Gastrocnemius medialis (tissue), 4 donors: ENCODE data around the gene C9. TPM values are rescaled to one million over a fixed set of nuclear protein-coding genes. Genes with fewer than 3 reads are reported as not detected.

Experiments
- ATAC-seq, 2 donors: fragments of 150-250 bp; one replicate each; pipeline ENCODE4 v1.9.1; 2016
- DNase-seq, 2 donors: peaks; one replicate each; pipeline ENCODE4 v3.0.0-alpha.2; 2019
- H3K27ac ChIP-seq, 4 donors: fragments of 200-600 bp; sonication (generic); 1 replicate in 1 of 4; 2 replicates in 3 of 4; pipeline ENCODE4 v1.5.1; 2016 to 2018; ENCODE audit warnings: mild to moderate bottlenecking in 2 of 4, moderate library complexity in 1 of 4
- H3K27me3 ChIP-seq, 3 donors: fragments of 200-600 bp; sonication (generic) in 2 of 3; 1 replicate in 1 of 3; 2 replicates in 2 of 3; pipeline versions ENCODE4 v1.5.1 to v1.6.0; 2016 to 2019; ENCODE audit warnings: mild to moderate bottlenecking in 1 of 3, moderate library complexity in 1 of 3
- H3K36me3 ChIP-seq, 2 donors: fragments of 200-600 bp; sonication (generic) in 1 of 2; one replicate each; pipeline ENCODE4 v1.5.1; 2017 to 2018
- H3K4me1 ChIP-seq, 2 donors: fragments of 200-600 bp; sonication (generic) in 1 of 2; one replicate each; pipeline ENCODE4 v1.5.1; 2016 to 2017; ENCODE audit warnings: mild to moderate bottlenecking in 2 of 2
- H3K4me3 ChIP-seq, 4 donors: fragments of 200-600 bp; sonication (generic) in 3 of 4; 1 replicate in 1 of 4; 2 replicates in 3 of 4; pipeline ENCODE4 v1.5.1; 2016 to 2019; ENCODE audit warnings: mild to moderate bottlenecking in 2 of 4
- H3K9me3 ChIP-seq, 3 donors: fragments of 200-600 bp; sonication (generic) in 2 of 3; 1 replicate in 1 of 3; 2 replicates in 2 of 3; pipeline ENCODE4 v1.5.1; 2016 to 2019
- POLR2A ChIP-seq, 2 donors: fragments of 450-650 bp; IDR thresholded peaks; one replicate each; pipeline ENCODE4 v1.6.1; 2017; ENCODE audit warnings: antibody characterized with exemption in 2 of 2, mild to moderate bottlenecking in 2 of 2, moderate library complexity in 2 of 2
- in situ Hi-C, 4 donors: fragments of 200-750 bp; cut with MboI; loops; one replicate each; pipeline versions ENCODE4 v1.15.0 to v1.8.0; 2017; ENCODE audit warnings: low sequenced_read_pairs in 4 of 4
- intact Hi-C: fragments of 100-400 bp; cut with DNase I; formaldehyde crosslinking; loops from one replicate; pipeline ENCODE4 v1.15.1; 2023; ENCODE audit warnings: low total_unique reads
- total RNA-seq, 4 donors: library from RNA; depleted of rRNA; stranded (reverse); fragments of >200 nt; gene quantifications; one replicate each; pipeline versions ENCODE4 v1.1.0 to v1.2.3, GENCODE V29; 2016
- TF ChIP-seq, protein P1 (sequence below), 5 experiments: fragments of 450-650 bp in 3 of 5; fragments of 200-600 bp in 2 of 5; sonication (generic) in 2 of 5; IDR thresholded peaks in 4 of 5; conservative IDR thresholded peaks in 1 of 5; 1 replicate in 4 of 5; 2 replicates in 1 of 5; pipeline ENCODE4 v1.5.1; 2016 to 2019; ENCODE audit warnings: antibody characterized with exemption in 5 of 5, mild to moderate bottlenecking in 3 of 5, moderate library complexity in 3 of 5

The C9 gene
- 1 to 10 TPM in 2 of 4 donors, not detected in 2; 2.6 to 5.3 TPM for total RNA-seq

DNA sequence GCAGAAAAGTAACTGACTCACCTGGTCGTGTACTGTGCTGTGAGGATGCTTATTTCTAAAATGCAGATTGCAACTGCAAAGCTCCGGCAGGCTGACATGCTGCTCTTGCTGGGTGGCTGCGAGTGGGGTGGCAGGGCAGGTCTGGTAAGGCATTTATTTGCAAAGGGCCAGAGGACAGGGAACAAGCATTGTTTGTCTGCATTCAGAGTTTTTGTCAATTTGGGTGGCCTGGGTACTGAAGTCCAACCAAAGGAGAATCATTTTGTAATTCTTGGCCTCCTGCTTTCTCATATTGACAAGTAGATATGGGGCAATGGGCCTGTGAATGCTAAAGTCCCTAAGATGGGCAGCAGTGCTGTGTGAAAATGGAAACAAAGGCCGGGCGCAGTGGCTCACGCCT is at the start of gene C9:
Gene C9 (minus strand): TSS at position 129 of the 400 bp plus-strand sequence. CDS start 31 bp downstream, at position 98.
- H3K4me1 ChIP-seq, result no peaks in the 10 kb centered on the region
- DNase-seq (no peak), ATAC-seq (no peak)
- in situ Hi-C loops, result no loop called here
- no peak within 1 kb of the TSS for H3K4me3 ChIP-seq
- TF ChIP-seq POLR2A (IDR thresholded peaks at IDR 0.05), result no peak
- TF ChIP-seq, protein P1, sequence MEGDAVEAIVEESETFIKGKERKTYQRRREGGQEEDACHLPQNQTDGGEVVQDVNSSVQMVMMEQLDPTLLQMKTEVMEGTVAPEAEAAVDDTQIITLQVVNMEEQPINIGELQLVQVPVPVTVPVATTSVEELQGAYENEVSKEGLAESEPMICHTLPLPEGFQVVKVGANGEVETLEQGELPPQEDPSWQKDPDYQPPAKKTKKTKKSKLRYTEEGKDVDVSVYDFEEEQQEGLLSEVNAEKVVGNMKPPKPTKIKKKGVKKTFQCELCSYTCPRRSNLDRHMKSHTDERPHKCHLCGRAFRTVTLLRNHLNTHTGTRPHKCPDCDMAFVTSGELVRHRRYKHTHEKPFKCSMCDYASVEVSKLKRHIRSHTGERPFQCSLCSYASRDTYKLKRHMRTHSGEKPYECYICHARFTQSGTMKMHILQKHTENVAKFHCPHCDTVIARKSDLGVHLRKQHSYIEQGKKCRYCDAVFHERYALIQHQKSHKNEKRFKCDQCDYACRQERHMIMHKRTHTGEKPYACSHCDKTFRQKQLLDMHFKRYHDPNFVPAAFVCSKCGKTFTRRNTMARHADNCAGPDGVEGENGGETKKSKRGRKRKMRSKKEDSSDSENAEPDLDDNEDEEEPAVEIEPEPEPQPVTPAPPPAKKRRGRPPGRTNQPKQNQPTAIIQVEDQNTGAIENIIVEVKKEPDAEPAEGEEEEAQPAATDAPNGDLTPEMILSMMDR (IDR thresholded peaks at IDR 0.05 in 4 of 5, conservative IDR thresholded peaks at IDR 0.05 in 1 of 5), result no peak
- no peak within 1 kb of the TSS for H3K27ac ChIP-seq
- intact Hi-C loops, result no loop called here
- no peaks in the 10 kb centered on the region for H3K27me3 ChIP-seq
- no peaks in the 10 kb centered on the region for H3K9me3 ChIP-seq
- no peaks in the 10 kb centered on the region for H3K36me3 ChIP-seq

DNA sequence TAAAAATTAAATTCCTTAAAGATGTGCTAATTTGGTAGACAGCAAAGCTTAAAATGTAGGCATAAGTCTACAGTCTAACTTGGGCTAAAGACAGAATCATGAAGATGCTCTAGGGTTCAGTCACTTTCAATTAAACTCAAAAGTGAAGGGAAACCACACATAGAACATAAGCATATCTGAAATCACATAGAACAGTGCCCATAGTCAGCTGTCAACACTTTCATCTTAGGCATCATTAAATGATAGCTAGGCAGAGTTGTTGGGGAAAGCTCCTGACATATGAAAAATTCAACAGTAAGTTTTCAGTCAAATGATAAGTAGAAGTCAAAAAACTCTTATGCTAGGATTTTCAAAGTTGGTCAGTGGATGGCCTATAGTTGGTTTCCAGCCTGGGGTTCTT is 49.5 kb upstream of the C9 start:
- in situ Hi-C loops (no loop called here), intact Hi-C loops (no loop called here)
- Histone ChIP-seq H3K9me3 (no peaks in the 10 kb centered on the region), H3K4me1 (peaks cover 8 to 15% of the 10 kb centered on the region in 2 donors), H3K36me3 (no peaks in the 10 kb centered on the region), H3K4me3 (no peak overlapping the region), H3K27me3 (no peaks in the 10 kb centered on the region), H3K27ac (peak overlapping the region in 3 of 4 donors; percentile 2 to 18 (median 9))
- DNase-seq (no peak), ATAC-seq (no peak)
- TF ChIP-seq POLR2A (IDR thresholded peaks at IDR 0.05), result no peak
- TF ChIP-seq, protein P1 (IDR thresholded peaks at IDR 0.05 in 4 of 5, conservative IDR thresholded peaks at IDR 0.05 in 1 of 5), result no peak

DNA sequence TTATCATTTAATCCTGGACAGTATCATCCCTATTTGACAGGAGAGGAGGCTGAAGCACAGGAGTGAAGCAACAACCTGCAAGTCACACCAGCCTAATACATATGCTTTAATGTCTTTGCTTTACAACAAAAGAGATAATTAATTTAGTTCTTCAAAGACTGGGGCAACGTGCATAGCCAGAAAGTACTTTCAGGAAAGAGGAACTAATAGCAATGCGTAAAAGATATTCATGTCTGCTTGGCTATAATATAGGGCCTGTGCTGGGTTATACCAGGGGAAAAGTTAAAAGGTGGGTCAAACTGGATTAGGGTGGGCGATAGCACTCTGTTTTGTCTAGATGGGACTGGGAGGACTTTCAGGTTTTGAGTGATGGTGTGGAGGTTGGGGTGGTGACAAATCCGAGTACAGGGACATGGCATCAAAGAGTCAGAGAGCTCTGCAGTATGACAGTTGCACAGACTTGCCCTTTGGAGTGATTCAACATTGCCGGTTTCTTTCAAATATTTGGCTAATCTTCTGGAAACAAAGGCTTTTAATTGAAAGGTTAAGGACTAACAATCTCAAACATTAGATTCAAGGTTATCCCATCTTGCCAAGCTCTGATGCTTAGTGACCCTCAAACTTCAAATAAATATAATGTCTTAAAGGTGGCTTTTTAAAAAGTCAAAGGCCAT is 48.6 kb upstream of the C9 start:
- Histone ChIP-seq H3K27ac (peak overlapping the region in 3 of 4 donors; percentile 20 to 54 (median 25)), H3K4me1 (peaks cover 12 to 21% of the 10 kb centered on the region in 2 donors), H3K9me3 (no peaks in the 10 kb centered on the region), H3K27me3 (no peaks in the 10 kb centered on the region), H3K4me3 (no peak overlapping the region), H3K36me3 (no peaks in the 10 kb centered on the region)
- in situ Hi-C loops (no loop called here), intact Hi-C loops (no loop called here)
- no peak for ATAC-seq
- DNase-seq, result no peak
- TF ChIP-seq, protein P1 (IDR thresholded peaks at IDR 0.05 in 4 of 5, conservative IDR thresholded peaks at IDR 0.05 in 1 of 5), result no peak
- TF ChIP-seq POLR2A (IDR thresholded peaks at IDR 0.05), result no peak

DNA sequence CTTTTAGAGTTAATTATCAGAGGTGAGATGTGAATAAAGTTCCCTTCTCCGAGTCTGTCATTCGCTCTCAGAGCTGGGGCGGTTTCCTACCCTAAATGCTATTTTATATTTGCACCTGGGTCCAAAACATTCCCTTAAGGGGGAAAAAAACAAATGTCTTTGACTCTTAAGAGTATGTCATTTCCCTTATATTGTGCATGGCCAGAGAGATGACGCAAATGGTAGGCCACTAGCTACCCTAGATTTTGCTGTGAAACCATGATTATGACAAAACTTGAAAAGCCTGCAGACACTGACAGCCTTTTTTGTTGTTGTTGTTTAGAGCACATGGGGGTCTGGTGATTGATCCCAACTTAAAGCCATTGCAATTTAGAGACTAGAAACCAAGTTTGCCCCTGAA is 47.7 kb upstream of the C9 start:
- ATAC-seq, result no peak
- in situ Hi-C loops (no loop called here), intact Hi-C loops (no loop called here)
- DNase-seq, result no peak
- Histone ChIP-seq H3K4me1 (peaks cover 12 to 23% of the 10 kb centered on the region in 2 donors), H3K27ac (peak overlapping the region; percentile 11 to 57 (median 48)), H3K9me3 (no peaks in the 10 kb centered on the region), H3K4me3 (no peak overlapping the region), H3K27me3 (no peaks in the 10 kb centered on the region), H3K36me3 (no peaks in the 10 kb centered on the region)
- TF ChIP-seq, protein P1 (IDR thresholded peaks at IDR 0.05 in 4 of 5, conservative IDR thresholded peaks at IDR 0.05 in 1 of 5), result no peak
- TF ChIP-seq POLR2A (IDR thresholded peaks at IDR 0.05), result no peak
